Measurements from ENCODE around the gene CYTH3.

CYTH3 gene

DNA sequence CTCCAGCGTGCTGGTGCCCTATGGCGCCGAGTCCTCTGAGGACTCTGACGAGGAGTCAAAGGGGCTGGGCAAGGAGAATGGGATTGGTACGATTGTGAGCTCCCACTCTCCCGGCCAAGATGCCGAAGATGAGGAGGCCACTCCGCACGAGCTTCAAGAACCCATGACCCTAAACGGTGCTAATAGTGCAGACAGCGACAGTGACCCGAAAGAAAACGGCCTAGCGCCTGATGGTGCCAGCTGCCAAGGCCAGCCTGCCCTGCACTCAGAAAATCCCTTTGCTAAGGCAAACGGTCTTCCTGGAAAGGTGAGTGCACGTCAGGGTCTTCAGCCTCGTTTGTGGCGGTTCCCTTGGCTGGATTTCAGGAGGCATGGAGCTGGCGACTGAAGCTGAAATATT, 122.4 kb downstream of the CYTH3 start:
- DNase-seq (ENCODE audit: insufficient read length, low spot score) = no peak
- no peak for FAIRE-seq
- TF ChIP-seq PAX5 (IDR thresholded peaks at IDR 0.05; ENCODE audit: insufficient read depth, low read length, severe bottlenecking) (no peak), POLR2A (IDR thresholded peaks at IDR 0.05; ENCODE audit: low read depth, low read length) (no peak)

DNA sequence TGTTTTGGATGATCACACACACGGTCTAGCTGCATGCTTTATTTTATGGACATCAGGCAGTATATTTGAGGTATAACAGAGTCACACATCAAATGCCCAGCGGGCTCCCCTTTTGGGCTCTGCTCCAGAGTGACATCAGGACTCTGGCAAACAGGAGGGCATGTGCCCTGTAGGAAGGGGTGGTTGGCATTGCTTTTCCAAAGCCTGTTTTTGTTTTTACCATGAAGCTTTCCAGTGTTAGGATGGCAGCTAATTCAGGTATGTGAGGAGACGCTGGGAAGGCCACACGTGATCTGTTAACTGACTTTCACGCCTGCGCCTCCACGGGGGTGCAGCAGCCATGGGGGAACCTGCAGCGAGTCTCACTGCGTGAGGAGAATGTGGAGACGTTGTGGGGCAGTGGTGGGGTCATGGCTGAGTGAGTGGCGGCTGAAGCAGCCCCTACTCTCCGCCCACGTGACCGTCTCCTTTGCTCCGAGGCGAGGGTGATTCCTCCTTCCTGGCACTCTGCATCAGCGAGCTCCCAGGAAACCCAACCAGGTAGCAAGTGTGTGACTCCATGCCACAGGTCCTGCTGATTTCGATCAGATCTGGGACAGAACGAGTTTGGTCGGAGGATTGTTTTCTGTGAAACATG, 123.6 kb downstream of the CYTH3 start:
- TF ChIP-seq POLR2A (IDR thresholded peaks at IDR 0.05; ENCODE audit: low read depth, low read length) = no peak
- TF ChIP-seq SPI1 (IDR thresholded peaks at IDR 0.05; ENCODE audit: low read depth, low read length) = no peak
- TF ChIP-seq POLR2AphosphoS5 (IDR thresholded peaks at IDR 0.05; ENCODE audit: low read depth, low read length) = no peak
- TF ChIP-seq PAX5 (IDR thresholded peaks at IDR 0.05; ENCODE audit: insufficient read depth, low read length, severe bottlenecking) = no peak
- TF ChIP-seq TAF1 (IDR thresholded peaks at IDR 0.05; ENCODE audit: low read depth, low read length) = no peak
- TF ChIP-seq POU2F2 (IDR thresholded peaks at IDR 0.05; ENCODE audit: low read depth, low read length) = no peak
- DNase-seq (ENCODE audit: insufficient read length, low spot score) (no peak), FAIRE-seq (no peak)

DNA sequence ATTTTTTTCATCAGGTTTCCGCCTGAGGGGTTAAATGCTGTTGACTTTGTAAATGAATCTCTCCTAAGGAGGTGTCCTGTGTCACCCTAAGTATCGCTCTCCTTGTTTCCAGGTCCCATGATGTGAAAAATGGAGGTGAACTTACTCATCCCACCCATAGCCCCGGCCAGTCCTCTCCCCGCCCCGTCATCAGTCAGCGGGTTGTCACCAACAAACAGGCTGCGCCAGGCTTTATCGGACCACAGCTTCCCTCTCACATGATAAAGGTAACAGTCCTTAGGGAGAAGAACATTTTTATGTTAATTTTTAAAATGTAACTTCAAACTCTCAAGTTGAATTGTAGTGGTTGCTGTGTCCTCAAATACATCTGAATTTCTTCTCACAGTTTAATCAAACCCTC, 124.8 kb downstream of the CYTH3 start:
- TF ChIP-seq POLR2AphosphoS5 (IDR thresholded peaks at IDR 0.05; ENCODE audit: low read depth, low read length) (no peak), TAF1 (IDR thresholded peaks at IDR 0.05; ENCODE audit: low read depth, low read length) (no peak), SPI1 (IDR thresholded peaks at IDR 0.05; ENCODE audit: low read depth, low read length) (no peak), PAX5 (IDR thresholded peaks at IDR 0.05; ENCODE audit: insufficient read depth, low read length, severe bottlenecking) (no peak), POLR2A (IDR thresholded peaks at IDR 0.05; ENCODE audit: low read depth, low read length) (no peak), POU2F2 (IDR thresholded peaks at IDR 0.05; ENCODE audit: low read depth, low read length) (no peak)
- FAIRE-seq = no peak

DNA sequence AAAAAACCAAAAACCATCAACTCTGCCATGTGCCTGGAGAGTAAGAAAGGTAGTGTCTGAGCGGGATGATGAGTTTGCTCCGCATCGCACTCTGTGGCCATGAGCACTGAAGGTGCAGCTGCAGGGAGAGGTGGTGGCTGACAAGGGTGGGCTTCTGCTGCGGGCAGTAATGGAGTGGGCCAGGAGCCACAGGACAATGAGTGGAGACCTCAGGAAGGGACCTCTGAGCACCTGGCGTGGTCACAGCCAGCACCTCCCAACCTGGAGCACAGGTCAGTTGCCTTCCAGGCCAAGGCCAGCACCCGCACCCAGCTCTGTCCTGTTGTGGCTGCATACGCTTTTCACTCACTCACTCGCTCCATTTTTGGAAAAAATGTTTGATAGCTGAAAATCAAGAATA, 125.8 kb downstream of the CYTH3 start:
- FAIRE-seq (no peak), DNase-seq (ENCODE audit: insufficient read length, low spot score) (no peak)
- no peak for TF ChIP-seq SPI1 (IDR thresholded peaks at IDR 0.05; ENCODE audit: low read depth, low read length)

More for the DNA sequence above, 124.8 kb downstream of the CYTH3 start:
- DNase-seq (ENCODE audit: insufficient read length, low spot score) = no peak

DNA sequence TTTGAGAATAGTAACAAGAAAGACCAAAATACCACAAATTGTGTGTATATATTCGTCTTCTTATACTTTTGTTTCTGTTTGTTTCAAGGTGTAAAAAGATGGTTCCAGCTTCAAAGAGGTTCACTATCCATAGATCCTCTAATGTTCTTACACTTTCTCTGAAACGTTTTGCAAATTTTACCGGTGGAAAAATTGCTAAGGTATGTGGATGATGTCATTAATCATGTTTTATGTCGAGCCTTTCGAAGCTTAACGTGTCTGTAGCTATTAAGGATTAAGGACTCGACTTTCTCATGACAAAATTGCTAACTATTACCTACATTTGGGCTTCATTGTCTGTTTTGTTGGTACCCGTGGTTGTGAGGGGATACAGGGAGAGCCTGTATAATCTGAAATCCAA, 128.4 kb downstream of the CYTH3 start:
- TF ChIP-seq PAX5 (IDR thresholded peaks at IDR 0.05; ENCODE audit: insufficient read depth, low read length, severe bottlenecking) (no peak), SPI1 (IDR thresholded peaks at IDR 0.05; ENCODE audit: low read depth, low read length) (no peak), POLR2AphosphoS5 (IDR thresholded peaks at IDR 0.05; ENCODE audit: low read depth, low read length) (no peak), TAF1 (IDR thresholded peaks at IDR 0.05; ENCODE audit: low read depth, low read length) (no peak), POU2F2 (IDR thresholded peaks at IDR 0.05; ENCODE audit: low read depth, low read length) (no peak), POLR2A (IDR thresholded peaks at IDR 0.05; ENCODE audit: low read depth, low read length) (no peak)
- DNase-seq (ENCODE audit: insufficient read length, low spot score) (no peak), FAIRE-seq (no peak)

DNA sequence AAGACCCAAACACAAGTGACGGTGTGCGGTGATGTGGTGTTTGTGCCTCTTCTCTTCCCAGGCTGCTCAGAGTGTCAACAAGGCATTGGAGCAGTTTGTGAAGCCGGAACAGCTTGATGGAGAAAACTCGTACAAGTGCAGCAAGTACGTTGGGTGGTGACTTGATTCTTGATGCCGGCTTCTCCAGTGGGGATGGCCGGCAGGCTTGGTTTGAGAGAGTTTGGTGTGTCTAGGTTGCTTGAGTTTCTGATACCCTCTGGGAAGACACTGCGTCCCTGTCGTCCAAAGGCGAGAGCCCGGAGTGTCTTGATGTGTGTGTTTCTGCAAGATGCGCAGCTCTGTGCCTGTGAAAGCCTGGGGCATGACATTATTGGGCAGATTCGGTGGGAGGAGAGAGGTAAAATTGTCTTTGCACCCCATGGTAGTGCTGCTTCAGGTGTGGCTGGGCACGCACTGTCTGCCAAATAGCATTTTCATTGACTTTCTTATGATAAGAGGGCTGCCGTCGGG, 129.5 kb downstream of the CYTH3 start:
- DNase-seq (ENCODE audit: insufficient read length, low spot score) (no peak), FAIRE-seq (no peak)
- TF ChIP-seq PAX5 (IDR thresholded peaks at IDR 0.05; ENCODE audit: insufficient read depth, low read length, severe bottlenecking) (no peak), SPI1 (IDR thresholded peaks at IDR 0.05; ENCODE audit: low read depth, low read length) (no peak), POLR2A (IDR thresholded peaks at IDR 0.05; ENCODE audit: low read depth, low read length) (no peak), POU2F2 (IDR thresholded peaks at IDR 0.05; ENCODE audit: low read depth, low read length) (no peak), POLR2AphosphoS5 (IDR thresholded peaks at IDR 0.05; ENCODE audit: low read depth, low read length) (no peak), TAF1 (IDR thresholded peaks at IDR 0.05; ENCODE audit: low read depth, low read length) (no peak)

DNA sequence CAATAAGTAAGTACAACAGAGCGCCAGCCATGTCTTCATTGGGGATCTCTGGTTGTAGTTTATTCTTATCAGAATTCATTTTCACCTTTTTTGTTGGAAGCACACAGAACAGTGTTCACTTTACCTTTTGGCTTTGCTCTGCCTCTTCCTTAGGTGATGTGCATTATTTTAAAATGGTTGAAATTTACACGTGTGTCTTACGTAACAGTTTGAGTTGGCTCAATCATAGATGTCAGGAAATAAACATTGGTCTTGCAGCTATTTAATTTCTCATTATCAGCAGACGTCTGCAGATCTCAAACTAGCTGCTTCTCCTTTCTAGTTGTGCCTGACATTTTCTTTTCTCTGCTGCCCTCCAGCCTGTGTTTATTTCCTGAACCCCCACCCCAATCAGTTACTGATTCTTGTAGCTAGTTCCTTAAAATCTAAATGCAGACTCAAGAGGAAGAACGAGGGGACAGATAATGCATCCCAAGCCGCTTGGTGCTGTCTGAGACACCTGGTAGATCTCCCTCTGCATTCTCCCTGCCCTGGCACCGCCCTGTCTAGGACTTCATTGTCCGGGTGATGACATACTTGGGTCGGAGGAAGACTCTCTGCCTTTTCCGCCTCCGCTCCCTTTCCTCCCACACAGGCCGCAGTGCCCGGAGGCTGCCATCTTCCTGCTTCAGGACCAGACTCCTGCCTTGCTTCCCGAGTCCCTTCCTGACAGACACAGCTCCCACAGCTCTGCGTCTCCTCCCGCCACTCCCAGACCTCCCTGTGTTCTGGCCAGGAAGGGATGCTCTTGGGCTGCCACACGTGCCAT, 133.0 kb downstream of the CYTH3 start:
- FAIRE-seq (no peak), DNase-seq (ENCODE audit: insufficient read length, low spot score) (no peak)
- no peak for TF ChIP-seq POLR2AphosphoS5 (IDR thresholded peaks at IDR 0.05; ENCODE audit: low read depth, low read length)
- TF ChIP-seq POLR2A (IDR thresholded peaks at IDR 0.05; ENCODE audit: low read depth, low read length) = no peak
- no peak for TF ChIP-seq PAX5 (IDR thresholded peaks at IDR 0.05; ENCODE audit: insufficient read depth, low read length, severe bottlenecking)
- no peak for TF ChIP-seq SPI1 (IDR thresholded peaks at IDR 0.05; ENCODE audit: low read depth, low read length)
- no peak for TF ChIP-seq POU2F2 (IDR thresholded peaks at IDR 0.05; ENCODE audit: low read depth, low read length)

DNA sequence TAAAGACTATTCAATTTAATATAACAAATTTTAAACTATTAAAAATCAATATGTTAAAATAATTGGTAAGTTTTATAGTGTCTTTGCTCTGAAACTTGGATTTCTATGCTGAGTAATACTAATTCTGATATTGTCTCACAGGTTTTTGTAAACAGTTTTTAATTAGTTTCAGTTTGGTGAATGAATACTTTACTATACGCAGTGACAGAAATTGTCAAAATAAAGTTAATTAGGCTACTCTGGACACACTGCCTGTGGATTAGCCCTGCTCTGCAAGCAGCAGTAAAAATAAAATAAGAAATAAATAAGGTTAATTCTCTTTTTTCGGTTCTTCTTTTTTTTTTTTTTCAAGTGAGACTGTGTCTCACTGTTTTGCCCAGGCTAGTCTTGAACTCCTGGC, 135.9 kb downstream of the CYTH3 start:
- DNase-seq (ENCODE audit: insufficient read length, low spot score) (no peak), FAIRE-seq (no peak)
- TF ChIP-seq POLR2A (IDR thresholded peaks at IDR 0.05; ENCODE audit: low read depth, low read length) = no peak
- no peak for TF ChIP-seq SPI1 (IDR thresholded peaks at IDR 0.05; ENCODE audit: low read depth, low read length)
- no peak for TF ChIP-seq PAX5 (IDR thresholded peaks at IDR 0.05; ENCODE audit: insufficient read depth, low read length, severe bottlenecking)
- TF ChIP-seq TAF1 (IDR thresholded peaks at IDR 0.05; ENCODE audit: low read depth, low read length) = no peak
- TF ChIP-seq POU2F2 (IDR thresholded peaks at IDR 0.05; ENCODE audit: low read depth, low read length) = no peak
- TF ChIP-seq POLR2AphosphoS5 (IDR thresholded peaks at IDR 0.05; ENCODE audit: low read depth, low read length) = no peak

DNA sequence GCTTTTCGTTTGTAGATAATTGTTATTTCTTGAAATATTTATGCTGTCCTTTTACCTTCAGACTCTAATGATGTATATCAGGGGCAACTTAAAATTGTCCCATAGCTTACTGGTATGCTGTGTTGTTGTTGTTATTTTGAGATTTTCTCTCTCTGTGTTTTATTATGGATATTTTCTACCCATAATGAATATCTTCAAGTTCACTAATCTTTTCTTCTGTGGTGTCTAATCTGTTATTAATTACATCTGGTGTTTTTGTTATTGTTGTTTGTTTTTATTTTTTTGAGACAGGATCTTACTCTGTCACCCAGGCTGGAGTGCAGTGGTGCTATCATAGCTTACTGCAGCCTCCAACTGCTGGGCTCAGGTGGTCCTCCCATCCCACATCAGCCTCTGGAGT, 139.2 kb downstream of the CYTH3 start:
- FAIRE-seq = no peak

DNA sequence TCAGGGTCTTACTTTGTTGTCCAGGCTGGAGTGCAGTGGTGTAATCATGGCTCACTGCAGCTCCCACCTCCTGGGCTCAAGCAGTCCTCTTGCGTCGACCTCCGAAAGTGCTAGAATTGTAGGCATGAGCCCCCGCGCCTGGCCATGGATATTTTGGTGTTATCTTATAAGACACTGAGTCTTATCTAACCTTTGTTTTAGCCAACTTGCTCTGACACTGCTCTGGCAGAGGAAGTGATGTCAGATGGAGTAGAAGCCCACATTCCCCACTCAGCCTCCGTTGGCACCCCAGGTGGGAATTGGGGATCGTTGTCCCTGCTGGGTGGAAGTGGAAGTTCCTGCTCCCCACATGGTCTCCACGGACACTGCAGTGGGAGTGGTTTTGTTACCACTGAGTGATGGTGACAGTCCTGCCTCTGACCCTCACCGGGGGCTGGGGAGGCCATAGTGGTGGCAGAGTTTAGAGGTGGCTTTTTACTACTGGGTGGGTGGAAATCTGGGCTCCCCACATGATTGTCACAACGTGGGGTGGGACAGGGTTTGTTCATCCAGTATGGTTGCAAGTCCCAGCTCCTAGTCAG, 142.3 kb downstream of the CYTH3 start:
- no peak for FAIRE-seq

More for the DNA sequence above, 139.2 kb downstream of the CYTH3 start:
- TF ChIP-seq PAX5 (IDR thresholded peaks at IDR 0.05; ENCODE audit: insufficient read depth, low read length, severe bottlenecking) = no peak
- no peak for DNase-seq (ENCODE audit: insufficient read length, low spot score)

More for the DNA sequence above, 142.3 kb downstream of the CYTH3 start:
- no peak for TF ChIP-seq PAX5 (IDR thresholded peaks at IDR 0.05; ENCODE audit: insufficient read depth, low read length, severe bottlenecking)
- no peak for TF ChIP-seq POLR2A (IDR thresholded peaks at IDR 0.05; ENCODE audit: low read depth, low read length)
- DNase-seq (ENCODE audit: insufficient read length, low spot score) = no peak
